ENCODE results near the gene DPEP3. TPM values are rescaled to one million over a fixed set of nuclear protein-coding genes. Genes with fewer than 3 reads are reported as not detected.

Gene DPEP3
- total RNA-seq, 1 donor from 2014 or later, result not detected

DNA sequence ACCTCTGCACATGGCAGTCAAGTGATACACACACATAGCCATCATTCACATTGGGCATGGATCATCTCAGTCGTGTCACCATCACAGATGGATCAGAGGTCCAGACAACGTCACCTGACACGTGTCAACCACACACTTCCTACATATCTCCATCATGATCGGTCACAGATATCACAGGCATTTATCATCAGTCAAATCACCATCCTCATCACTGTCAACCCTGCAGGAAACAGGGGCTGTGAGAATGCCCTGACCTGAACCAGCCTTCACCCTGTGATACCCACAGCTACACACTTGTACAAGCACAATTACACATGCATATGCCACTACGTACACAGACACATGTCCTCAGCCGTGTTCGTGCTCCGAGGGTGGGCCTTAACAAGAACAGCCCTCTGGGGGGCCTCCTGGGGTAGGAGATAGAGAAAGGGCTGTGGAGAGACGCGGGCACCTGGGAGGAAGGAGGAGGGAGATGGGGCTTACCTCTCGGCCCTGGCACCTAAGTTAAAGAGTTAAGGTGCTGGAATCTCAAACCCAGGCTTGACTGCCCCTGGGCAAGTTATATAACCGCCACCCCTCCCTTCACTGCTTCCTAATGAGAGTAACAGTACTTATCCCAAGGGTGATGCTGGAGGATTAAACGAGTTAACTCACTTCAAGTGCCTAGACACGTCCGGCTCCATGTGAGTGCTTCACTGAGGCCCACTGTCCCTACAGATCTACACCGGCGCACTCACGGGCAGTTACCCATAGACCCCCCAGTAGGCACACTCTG, 12.9 kb downstream of the DPEP3 start:
- DNase-seq (ENCODE audit: low spot score), result peak; percentile 89
- Mint-ChIP-seq H3K4me3 (ENCODE audit: unreplicated experiment) (peak overlapping the region; percentile 100), H3K36me3 (ENCODE audit: low read depth) (peaks cover 14% of the 10 kb centered on the region), H3K27ac (ENCODE audit: unreplicated experiment) (peak overlapping the region; percentile 98), H3K4me1 (ENCODE audit: low read depth) (peaks cover 45% of the 10 kb centered on the region), H3K27me3 (ENCODE audit: low read depth) (no peaks in the 10 kb centered on the region), H3K9me3 (ENCODE audit: low read depth) (no peaks in the 10 kb centered on the region)
- TF ChIP-seq, protein P1, sequence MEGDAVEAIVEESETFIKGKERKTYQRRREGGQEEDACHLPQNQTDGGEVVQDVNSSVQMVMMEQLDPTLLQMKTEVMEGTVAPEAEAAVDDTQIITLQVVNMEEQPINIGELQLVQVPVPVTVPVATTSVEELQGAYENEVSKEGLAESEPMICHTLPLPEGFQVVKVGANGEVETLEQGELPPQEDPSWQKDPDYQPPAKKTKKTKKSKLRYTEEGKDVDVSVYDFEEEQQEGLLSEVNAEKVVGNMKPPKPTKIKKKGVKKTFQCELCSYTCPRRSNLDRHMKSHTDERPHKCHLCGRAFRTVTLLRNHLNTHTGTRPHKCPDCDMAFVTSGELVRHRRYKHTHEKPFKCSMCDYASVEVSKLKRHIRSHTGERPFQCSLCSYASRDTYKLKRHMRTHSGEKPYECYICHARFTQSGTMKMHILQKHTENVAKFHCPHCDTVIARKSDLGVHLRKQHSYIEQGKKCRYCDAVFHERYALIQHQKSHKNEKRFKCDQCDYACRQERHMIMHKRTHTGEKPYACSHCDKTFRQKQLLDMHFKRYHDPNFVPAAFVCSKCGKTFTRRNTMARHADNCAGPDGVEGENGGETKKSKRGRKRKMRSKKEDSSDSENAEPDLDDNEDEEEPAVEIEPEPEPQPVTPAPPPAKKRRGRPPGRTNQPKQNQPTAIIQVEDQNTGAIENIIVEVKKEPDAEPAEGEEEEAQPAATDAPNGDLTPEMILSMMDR (IDR thresholded peaks at IDR 0.05), result no peak

DNA sequence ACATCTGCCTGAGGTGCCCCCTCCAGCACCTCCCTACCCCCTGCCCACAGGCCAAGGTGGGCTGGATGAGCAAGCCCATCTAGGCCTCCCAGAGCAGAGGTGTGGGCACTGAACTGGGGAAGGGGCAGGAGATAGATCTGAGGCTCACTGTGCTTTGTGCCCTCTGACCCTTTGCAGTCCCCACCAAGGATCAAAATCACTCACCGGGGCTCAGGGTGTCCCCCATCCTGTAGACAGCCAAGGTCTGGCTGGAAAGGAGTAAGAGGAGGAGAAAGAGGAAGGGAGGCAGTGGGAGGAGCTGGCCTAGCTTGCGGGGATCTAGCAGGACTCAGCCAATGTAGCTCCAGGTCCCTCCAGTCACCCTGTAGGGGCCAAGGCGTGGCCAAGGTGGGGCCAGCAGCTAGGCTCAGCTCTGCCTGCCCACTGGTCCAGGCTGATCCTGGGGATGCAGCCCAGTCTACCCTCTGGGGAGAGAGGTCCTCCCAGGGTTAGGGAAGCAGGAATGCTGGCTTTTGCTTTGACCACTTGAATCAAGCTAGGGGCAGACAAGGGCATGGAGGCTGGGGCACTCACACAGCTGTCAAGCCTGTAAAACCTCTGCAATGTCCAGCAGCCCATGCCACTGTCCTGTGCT, 13.6 kb downstream of the DPEP3 start:
- TF ChIP-seq, protein P1 (IDR thresholded peaks at IDR 0.05), result no peak
- peaks cover 48% of the 10 kb centered on the region for H3K4me1 Mint-ChIP-seq (ENCODE audit: low read depth)
- peak overlapping the region; percentile 100 for H3K4me3 Mint-ChIP-seq (ENCODE audit: unreplicated experiment)
- no peaks in the 10 kb centered on the region for H3K27me3 Mint-ChIP-seq (ENCODE audit: low read depth)
- H3K36me3 Mint-ChIP-seq (ENCODE audit: low read depth), result peaks cover 20% of the 10 kb centered on the region
- no peak for DNase-seq (ENCODE audit: low spot score)
- no peaks in the 10 kb centered on the region for H3K9me3 Mint-ChIP-seq (ENCODE audit: low read depth)
- peak overlapping the region; percentile 98 for H3K27ac Mint-ChIP-seq (ENCODE audit: unreplicated experiment)

DNA sequence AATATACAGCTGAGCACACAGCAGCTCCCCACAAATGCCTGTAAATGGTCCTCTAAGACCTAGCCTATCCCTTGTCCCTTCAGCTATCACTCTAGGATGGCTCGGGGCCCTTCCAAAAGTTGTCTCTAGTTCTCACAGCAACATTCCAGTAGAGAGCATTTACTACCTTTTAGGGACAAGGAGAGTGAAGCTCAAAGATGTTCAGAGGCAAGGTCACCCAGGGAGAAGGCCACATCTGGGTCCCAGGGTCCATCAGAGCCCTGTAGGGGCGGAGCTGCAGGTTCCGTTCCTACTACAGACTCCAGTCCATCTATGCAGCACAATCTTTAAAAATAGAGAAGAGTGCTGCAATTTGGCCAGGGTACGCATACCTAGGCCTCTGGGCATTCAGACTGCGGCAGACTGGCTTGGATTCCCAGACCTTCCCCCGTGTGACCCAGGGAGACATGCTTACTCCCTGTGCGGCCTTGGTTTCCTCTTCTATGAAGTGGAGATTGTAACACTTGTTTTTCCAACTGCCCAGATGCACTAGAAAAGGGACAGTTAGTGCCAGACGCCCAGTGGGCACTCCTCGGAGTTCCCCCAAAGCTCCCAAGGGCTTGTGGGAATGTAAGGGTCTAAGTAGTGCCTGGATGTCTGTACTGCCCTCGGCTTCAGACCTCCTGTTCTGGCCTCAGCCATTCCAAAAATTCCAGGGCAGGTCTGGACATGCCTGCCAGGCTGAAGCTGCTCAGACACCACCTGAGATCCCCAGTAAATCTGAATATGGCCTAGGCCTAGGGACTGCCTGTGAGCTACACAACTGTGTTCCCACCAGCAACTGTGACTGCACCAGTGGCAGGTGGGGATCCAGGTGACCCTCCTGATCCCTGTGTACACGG, 14.4 kb downstream of the DPEP3 start:
- no peaks in the 10 kb centered on the region for H3K27me3 Mint-ChIP-seq (ENCODE audit: low read depth)
- TF ChIP-seq, protein P1 (IDR thresholded peaks at IDR 0.05), result no peak
- peaks cover 56% of the 10 kb centered on the region for H3K4me1 Mint-ChIP-seq (ENCODE audit: low read depth)
- peaks cover 26% of the 10 kb centered on the region for H3K36me3 Mint-ChIP-seq (ENCODE audit: low read depth)
- no peaks in the 10 kb centered on the region for H3K9me3 Mint-ChIP-seq (ENCODE audit: low read depth)
- peak overlapping the region; percentile 98 for H3K27ac Mint-ChIP-seq (ENCODE audit: unreplicated experiment)
- no peak for DNase-seq (ENCODE audit: low spot score)
- peak overlapping the region; percentile 100 for H3K4me3 Mint-ChIP-seq (ENCODE audit: unreplicated experiment)

DNA sequence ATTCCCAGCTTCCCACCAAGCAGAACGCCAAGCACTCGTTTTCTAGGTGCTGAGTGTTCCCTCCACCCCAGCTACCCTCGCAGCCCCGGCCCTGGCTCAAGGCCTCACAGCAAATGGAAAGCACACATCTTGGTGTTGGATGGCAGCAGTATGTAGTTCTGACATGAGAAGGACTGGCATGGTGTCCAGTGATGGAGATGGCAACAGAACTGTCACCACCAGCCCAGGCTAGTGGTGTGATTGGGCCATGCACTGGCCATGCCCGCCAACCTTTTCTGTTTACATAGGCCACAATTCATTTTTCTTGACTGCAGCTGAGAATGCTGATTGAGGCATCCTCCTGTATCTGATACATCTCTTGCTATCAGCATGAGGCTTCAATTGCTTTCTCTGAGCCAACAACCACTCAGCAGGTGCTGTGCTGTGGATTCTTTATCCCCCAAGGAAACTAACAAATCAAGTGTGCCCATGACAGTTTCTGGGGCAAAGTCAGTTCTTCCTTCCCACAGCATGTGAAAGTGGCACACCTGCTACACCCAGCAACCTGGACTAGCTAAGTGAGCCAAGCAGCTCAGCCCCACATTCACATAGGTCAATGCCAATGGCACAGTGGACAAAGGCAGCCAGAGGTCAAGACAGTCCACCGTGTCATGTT, 15.7 kb downstream of the DPEP3 start:
- no peak for DNase-seq (ENCODE audit: low spot score)
- no peaks in the 10 kb centered on the region for H3K27me3 Mint-ChIP-seq (ENCODE audit: low read depth)
- H3K4me3 Mint-ChIP-seq (ENCODE audit: unreplicated experiment), result no peak overlapping the region
- no peak overlapping the region for H3K27ac Mint-ChIP-seq (ENCODE audit: unreplicated experiment)
- TF ChIP-seq, protein P1 (IDR thresholded peaks at IDR 0.05), result no peak
- no peaks in the 10 kb centered on the region for H3K9me3 Mint-ChIP-seq (ENCODE audit: low read depth)
- peaks cover 69% of the 10 kb centered on the region for H3K4me1 Mint-ChIP-seq (ENCODE audit: low read depth)
- peaks cover 30% of the 10 kb centered on the region for H3K36me3 Mint-ChIP-seq (ENCODE audit: low read depth)

Measured in chondrocyte (in vitro differentiated cells).